K562 (cell line): ENCODE data around the gene ATE1. TPM values are rescaled to one million over a fixed set of nuclear protein-coding genes. Genes with fewer than 3 reads are reported as not detected.

ENCODE experiments used
- DMBX1 ChIP-seq: fragments of 250-450 bp; sonication (Bioruptor Pico); IDR thresholded peaks from 2 replicates; pipeline ENCODE4 v1.8.0; 2022; ENCODE audit warnings: inconsistent platforms, mild to moderate bottlenecking, moderate library complexity, borderline replicate concordance
- EZH2 ChIP-seq: IDR thresholded peaks from 2 replicates; pipeline ENCODE4 v1.6.1; 2012; ENCODE audit warnings: low read depth, mild to moderate bottlenecking, inconsistent platforms, low read length, borderline replicate concordance
- KLF1 ChIP-seq: fragments of 450-650 bp; IDR thresholded peaks from 2 replicates; pipeline ENCODE4 v1.6.1; 2016; ENCODE audit warnings: missing genetic modification characterization, missing compliant biosample characterization
- KLF16 ChIP-seq: IDR thresholded peaks from 2 replicates; pipeline ENCODE4 v1.6.1; 2016; ENCODE audit warnings: antibody characterized with exemption
- MTA3 ChIP-seq: fragments of 450-650 bp; formaldehyde crosslinking; IDR thresholded peaks from 2 replicates; pipeline ENCODE4 v1.6.1; 2017; ENCODE audit warnings: mild to moderate bottlenecking, borderline replicate concordance
- NFXL1 ChIP-seq: fragments of 450-650 bp; formaldehyde crosslinking; IDR thresholded peaks from 2 replicates; pipeline ENCODE4 v1.4.0; 2021; ENCODE audit warnings: mild to moderate bottlenecking
- ZNF274 ChIP-seq: IDR thresholded peaks from 2 replicates; pipeline ENCODE4 v1.6.1; 2011; ENCODE audit warnings: low read depth, mild to moderate bottlenecking, low read length, moderate library complexity, borderline replicate concordance
- ZNF589 ChIP-seq: fragments of 200-800 bp; sonication (Bioruptor generic); IDR thresholded peaks from 2 replicates; pipeline ENCODE4 v1.6.1; 2016; ENCODE audit warnings: low read depth, missing genetic modification characterization, missing compliant biosample characterization
- ZNF644 ChIP-seq: fragments of 200-800 bp; sonication (Bioruptor generic); IDR thresholded peaks from 2 replicates; pipeline ENCODE4 v1.6.1; 2016; ENCODE audit warnings: low read depth, missing genetic modification characterization, missing compliant biosample characterization
- polyA plus RNA-seq, 8 experiments: library from polyadenylated mRNA; depleted of rRNA in 4 of 8; stranded (reverse) in 5 of 8; unstranded in 3 of 8; fragments of >200 nt; fragmentation: Nextera tagmentation in 2 of 8; fragmentation: Illumina TruSeq in 1 of 8; extraction: Ambion mirVana in 2 of 8; extraction: Trizol in 1 of 8; gene quantifications; 2 replicates each; pipeline versions ENCODE4 v1.2.1 to v1.2.3, GENCODE V29; 2011 to 2014; ENCODE audit warnings: inconsistent platforms in 1 of 8, missing spikeins in 1 of 8
- total RNA-seq, 7 experiments: library from RNA; depleted of rRNA in 6 of 7; stranded (reverse); fragments of >200 nt in 6 of 7; fragmentation: Illumina TruSeq in 2 of 7; extraction: Trizol in 2 of 7; gene quantifications; 2 replicates each; pipeline versions ENCODE4 v1.2.1 to v1.2.3, GENCODE V29; 2011 to 2021; ENCODE audit warnings: low replicate concordance in 1 of 7
- TF ChIP-seq, protein P1 (sequence below), 2 experiments: fragments of 450-650 bp; conservative IDR thresholded peaks; 2 replicates each; pipeline ENCODE4 v1.6.1; 2017; ENCODE audit warnings: mild to moderate bottlenecking in 2 of 2, moderate library complexity in 2 of 2
- TF ChIP-seq, protein P2 (sequence below): IDR thresholded peaks from 2 replicates; pipeline ENCODE4 v1.6.1; 2016; ENCODE audit warnings: missing genetic modification characterization, missing compliant biosample characterization
- TF ChIP-seq, protein P3 (sequence below): sonication (generic); formaldehyde crosslinking; IDR thresholded peaks from 2 replicates; pipeline ENCODE4 v1.8.0; 2023; ENCODE audit warnings: mild to moderate bottlenecking, missing genetic modification reagents
- TF ChIP-seq, protein P4 (sequence below): fragments of 200-800 bp; sonication (Bioruptor generic); IDR thresholded peaks from 2 replicates; pipeline ENCODE4 v1.6.1; 2017; ENCODE audit warnings: missing genetic modification characterization, missing compliant biosample characterization
- TF ChIP-seq, protein P5 (sequence below): fragments of 450-650 bp; formaldehyde crosslinking; IDR thresholded peaks from 2 replicates; pipeline ENCODE4 v1.4.0; 2020; ENCODE audit warnings: mild to moderate bottlenecking
- TF ChIP-seq, protein P6 (sequence below), 2 experiments: fragments of 200-800 bp in 1 of 2; sonication (Bioruptor generic) in 1 of 2; sonication (generic) in 1 of 2; formaldehyde crosslinking in 1 of 2; IDR thresholded peaks in 1 of 2; conservative IDR thresholded peaks in 1 of 2; 2 replicates each; pipeline versions ENCODE4 v1.5.0 to v1.6.1; 2016 to 2020; ENCODE audit warnings: missing compliant biosample characterization in 1 of 2, missing genetic modification characterization in 1 of 2, missing genetic modification reagents in 1 of 2
- TF ChIP-seq, protein P7 (sequence below): fragments of 250-450 bp; sonication (Bioruptor Pico); IDR thresholded peaks from 2 replicates; pipeline ENCODE4 v1.8.0; 2022; ENCODE audit warnings: moderate library complexity, mild to moderate bottlenecking, inconsistent platforms

The ATE1 gene
- total and polyA plus RNA-seq, 9 of the 15 experiments (the other 6 are each of a cell fraction or from before 2014, with no cell fraction given) = 3.0 to 14.2 (median 8.8) TPM

DNA sequence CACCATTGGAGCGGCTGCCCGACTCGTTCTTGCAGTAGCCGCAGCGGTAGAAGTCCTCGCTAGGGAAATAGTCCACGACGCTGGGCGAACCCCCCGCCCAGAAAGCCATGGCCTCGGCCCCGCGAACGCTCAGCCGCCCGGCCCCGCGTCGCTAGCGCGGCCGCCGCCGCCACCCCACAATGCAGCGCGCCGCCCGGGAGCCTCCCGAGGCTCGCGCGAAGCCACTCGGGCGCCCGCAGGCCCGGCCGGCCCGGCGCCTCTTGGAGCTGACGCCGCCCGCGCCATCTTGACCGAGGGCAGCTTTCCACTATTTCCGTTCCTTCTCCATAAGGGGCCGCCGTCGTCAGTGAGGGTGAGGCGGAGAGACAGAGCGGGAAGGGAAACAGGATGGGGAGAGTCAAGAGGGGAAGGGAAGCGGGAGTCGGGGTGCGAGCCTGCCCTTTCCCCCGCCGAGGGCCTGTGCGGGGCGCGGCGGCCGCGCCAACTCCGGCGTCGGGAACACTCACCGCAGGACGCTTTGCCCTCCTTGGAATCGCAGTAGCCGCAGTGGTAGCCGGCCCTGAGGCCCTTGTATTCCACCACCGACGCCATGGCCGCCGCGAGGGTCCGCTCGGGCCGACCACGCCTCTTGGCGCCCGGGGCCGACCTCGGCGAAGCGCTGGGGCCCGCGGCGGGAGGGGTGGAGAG, at the start of gene ATE1 (continued):
- TF ChIP-seq ZNF589 (CRISPR knock-in tag) (no peak), NFXL1 (CRISPR knock-in tag) (no peak), EZH2 (no peak), ZNF274 (no peak), KLF1 (tag) (no peak), DMBX1 (no peak), MTA3 (no peak), ZNF644 (no peak), KLF16 (no peak)
- TF ChIP-seq, protein P1, sequence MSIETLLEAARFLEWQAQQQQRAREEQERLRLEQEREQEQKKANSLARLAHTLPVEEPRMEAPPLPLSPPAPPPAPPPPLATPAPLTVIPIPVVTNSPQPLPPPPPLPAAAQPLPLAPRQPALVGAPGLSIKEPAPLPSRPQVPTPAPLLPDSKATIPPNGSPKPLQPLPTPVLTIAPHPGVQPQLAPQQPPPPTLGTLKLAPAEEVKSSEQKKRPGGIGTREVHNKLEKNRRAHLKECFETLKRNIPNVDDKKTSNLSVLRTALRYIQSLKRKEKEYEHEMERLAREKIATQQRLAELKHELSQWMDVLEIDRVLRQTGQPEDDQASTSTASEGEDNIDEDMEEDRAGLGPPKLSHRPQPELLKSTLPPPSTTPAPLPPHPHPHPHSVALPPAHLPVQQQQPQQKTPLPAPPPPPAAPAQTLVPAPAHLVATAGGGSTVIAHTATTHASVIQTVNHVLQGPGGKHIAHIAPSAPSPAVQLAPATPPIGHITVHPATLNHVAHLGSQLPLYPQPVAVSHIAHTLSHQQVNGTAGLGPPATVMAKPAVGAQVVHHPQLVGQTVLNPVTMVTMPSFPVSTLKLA (conservative IDR thresholded peaks at IDR 0.05) = 0 out of 4 replicates have a peak, but pooled peaks of 1 of the 2 experiments have one; percentile 29
- TF ChIP-seq, protein P2, sequence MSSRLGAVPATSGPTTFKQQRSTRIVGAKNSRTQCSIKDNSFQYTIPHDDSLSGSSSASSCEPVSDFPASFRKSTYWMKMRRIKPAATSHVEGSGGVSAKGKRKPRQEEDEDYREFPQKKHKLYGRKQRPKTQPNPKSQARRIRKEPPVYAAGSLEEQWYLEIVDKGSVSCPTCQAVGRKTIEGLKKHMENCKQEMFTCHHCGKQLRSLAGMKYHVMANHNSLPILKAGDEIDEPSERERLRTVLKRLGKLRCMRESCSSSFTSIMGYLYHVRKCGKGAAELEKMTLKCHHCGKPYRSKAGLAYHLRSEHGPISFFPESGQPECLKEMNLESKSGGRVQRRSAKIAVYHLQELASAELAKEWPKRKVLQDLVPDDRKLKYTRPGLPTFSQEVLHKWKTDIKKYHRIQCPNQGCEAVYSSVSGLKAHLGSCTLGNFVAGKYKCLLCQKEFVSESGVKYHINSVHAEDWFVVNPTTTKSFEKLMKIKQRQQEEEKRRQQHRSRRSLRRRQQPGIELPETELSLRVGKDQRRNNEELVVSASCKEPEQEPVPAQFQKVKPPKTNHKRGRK = no peak
- TF ChIP-seq, protein P3, sequence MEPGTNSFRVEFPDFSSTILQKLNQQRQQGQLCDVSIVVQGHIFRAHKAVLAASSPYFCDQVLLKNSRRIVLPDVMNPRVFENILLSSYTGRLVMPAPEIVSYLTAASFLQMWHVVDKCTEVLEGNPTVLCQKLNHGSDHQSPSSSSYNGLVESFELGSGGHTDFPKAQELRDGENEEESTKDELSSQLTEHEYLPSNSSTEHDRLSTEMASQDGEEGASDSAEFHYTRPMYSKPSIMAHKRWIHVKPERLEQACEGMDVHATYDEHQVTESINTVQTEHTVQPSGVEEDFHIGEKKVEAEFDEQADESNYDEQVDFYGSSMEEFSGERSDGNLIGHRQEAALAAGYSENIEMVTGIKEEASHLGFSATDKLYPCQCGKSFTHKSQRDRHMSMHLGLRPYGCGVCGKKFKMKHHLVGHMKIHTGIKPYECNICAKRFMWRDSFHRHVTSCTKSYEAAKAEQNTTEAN (CRISPR knock-in tag) = no peak
- TF ChIP-seq, protein P4, sequence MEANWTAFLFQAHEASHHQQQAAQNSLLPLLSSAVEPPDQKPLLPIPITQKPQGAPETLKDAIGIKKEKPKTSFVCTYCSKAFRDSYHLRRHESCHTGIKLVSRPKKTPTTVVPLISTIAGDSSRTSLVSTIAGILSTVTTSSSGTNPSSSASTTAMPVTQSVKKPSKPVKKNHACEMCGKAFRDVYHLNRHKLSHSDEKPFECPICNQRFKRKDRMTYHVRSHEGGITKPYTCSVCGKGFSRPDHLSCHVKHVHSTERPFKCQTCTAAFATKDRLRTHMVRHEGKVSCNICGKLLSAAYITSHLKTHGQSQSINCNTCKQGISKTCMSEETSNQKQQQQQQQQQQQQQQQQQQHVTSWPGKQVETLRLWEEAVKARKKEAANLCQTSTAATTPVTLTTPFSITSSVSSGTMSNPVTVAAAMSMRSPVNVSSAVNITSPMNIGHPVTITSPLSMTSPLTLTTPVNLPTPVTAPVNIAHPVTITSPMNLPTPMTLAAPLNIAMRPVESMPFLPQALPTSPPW = peak; percentile 58; the same call in 1 of the 2 replicates
- TF ChIP-seq, protein P5, sequence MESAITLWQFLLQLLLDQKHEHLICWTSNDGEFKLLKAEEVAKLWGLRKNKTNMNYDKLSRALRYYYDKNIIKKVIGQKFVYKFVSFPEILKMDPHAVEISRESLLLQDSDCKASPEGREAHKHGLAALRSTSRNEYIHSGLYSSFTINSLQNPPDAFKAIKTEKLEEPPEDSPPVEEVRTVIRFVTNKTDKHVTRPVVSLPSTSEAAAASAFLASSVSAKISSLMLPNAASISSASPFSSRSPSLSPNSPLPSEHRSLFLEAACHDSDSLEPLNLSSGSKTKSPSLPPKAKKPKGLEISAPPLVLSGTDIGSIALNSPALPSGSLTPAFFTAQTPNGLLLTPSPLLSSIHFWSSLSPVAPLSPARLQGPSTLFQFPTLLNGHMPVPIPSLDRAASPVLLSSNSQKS (CRISPR knock-in tag) = no peak
- TF ChIP-seq, protein P6, sequence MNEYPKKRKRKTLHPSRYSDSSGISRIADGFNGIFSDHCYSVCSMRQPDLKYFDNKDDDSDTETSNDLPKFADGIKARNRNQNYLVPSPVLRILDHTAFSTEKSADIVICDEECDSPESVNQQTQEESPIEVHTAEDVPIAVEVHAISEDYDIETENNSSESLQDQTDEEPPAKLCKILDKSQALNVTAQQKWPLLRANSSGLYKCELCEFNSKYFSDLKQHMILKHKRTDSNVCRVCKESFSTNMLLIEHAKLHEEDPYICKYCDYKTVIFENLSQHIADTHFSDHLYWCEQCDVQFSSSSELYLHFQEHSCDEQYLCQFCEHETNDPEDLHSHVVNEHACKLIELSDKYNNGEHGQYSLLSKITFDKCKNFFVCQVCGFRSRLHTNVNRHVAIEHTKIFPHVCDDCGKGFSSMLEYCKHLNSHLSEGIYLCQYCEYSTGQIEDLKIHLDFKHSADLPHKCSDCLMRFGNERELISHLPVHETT (CRISPR knock-in tag; conservative IDR thresholded peaks at IDR 0.05 in 1 of 2, IDR thresholded peaks at IDR 0.05 in 1 of 2) = peak in 1 of 2 experiments; percentile 91; a peak in 2 of 4 replicates
- TF ChIP-seq, protein P7, sequence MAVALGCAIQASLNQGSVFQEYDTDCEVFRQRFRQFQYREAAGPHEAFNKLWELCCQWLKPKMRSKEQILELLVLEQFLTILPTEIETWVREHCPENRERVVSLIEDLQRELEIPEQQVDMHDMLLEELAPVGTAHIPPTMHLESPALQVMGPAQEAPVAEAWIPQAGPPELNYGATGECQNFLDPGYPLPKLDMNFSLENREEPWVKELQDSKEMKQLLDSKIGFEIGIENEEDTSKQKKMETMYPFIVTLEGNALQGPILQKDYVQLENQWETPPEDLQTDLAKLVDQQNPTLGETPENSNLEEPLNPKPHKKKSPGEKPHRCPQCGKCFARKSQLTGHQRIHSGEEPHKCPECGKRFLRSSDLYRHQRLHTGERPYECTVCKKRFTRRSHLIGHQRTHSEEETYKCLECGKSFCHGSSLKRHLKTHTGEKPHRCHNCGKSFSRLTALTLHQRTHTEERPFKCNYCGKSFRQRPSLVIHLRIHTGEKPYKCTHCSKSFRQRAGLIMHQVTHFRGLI (CRISPR knock-in tag) = no peak
